ENCODE results near the gene TMOD1. TPM values are rescaled to one million over a fixed set of nuclear protein-coding genes. Genes with fewer than 3 reads are reported as not detected.

The TMOD1 gene
- total and polyA plus RNA-seq, 2 of the 13 experiments (the other 11 are each of a cell fraction or from before 2014, with no cell fraction given) = 0.04 to 0.07 TPM

DNA sequence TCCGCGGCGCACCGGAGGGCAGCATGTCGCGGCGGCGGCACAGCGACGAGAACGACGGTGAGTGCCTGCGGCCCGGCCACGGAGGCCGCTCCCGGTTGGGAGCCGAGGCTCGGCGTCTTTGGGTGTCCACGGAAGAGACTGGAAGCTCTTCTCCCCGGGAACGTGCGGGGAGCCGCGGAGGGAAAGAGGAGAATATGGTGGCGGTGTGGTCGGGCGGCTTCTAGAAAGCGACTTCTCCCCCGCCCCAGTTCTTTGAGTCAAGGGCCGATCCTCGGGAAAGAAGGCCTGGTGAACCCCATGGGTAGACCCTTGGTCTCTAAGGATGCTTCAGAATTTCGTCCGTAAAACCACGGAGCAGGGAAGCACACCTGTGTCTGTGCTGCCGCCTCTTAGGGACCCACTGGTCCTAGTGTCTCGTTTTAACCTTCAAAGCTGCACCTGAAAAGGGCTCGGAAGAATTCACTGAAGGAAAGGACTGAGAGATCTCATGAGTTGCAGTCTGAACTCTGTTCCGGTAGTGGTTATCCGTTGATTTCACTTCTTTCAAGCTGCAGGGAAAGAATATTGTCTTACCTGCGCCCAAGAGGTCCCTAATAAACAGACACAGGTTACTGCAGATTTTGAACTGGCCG, 132.5 kb downstream of the TMOD1 start (continued):
- 0 out of 2 replicates have a peak, but pooled peaks have one; percentile 54 for TF ChIP-seq ZNF337 (CRISPR knock-in tag; IDR thresholded peaks at IDR 0.05; ENCODE audit: borderline replicate concordance, low read depth)
- TF ChIP-seq RFX5 (IDR thresholded peaks at IDR 0.05; ENCODE audit: low read depth, low read length) = no peak
- no peak for TF ChIP-seq ZSCAN5A (CRISPR knock-in tag; IDR thresholded peaks at IDR 0.05; ENCODE audit: borderline replicate concordance)
- no peak for TF ChIP-seq EHMT2 (IDR thresholded peaks at IDR 0.05; ENCODE audit: borderline replicate concordance, low read depth, low read length)
- no peak for TF ChIP-seq ARNT (IDR thresholded peaks at IDR 0.05)
- no peak for TF ChIP-seq GRHL1 (CRISPR knock-in tag; conservative IDR thresholded peaks at IDR 0.05)
- TF ChIP-seq HMG20B (CRISPR knock-in tag; conservative IDR thresholded peaks at IDR 0.05) = no peak
- no peak for TF ChIP-seq ZNF672 (CRISPR knock-in tag; IDR thresholded peaks at IDR 0.05)
- TF ChIP-seq ZBTB34 (CRISPR knock-in tag; IDR thresholded peaks at IDR 0.05) = no peak
- no peak for TF ChIP-seq PRPF4 (IDR thresholded peaks at IDR 0.05; ENCODE audit: low read depth, low read length, poor library complexity, severe bottlenecking)
- peak; percentile 39; the same call in 1 of the 2 replicates for TF ChIP-seq MAX (IDR thresholded peaks at IDR 0.05)
- no peak; the same call in 1 of the 2 replicates for TF ChIP-seq SMAD3 (CRISPR knock-in tag; IDR thresholded peaks at IDR 0.05)
- no peak for TF ChIP-seq ZNF691 (CRISPR knock-in tag; IDR thresholded peaks at IDR 0.05; ENCODE audit: borderline replicate concordance, low read depth)
- no peak for TF ChIP-seq ZNF138 (CRISPR knock-in tag; IDR thresholded peaks at IDR 0.05; ENCODE audit: low read depth)
- TF ChIP-seq, protein P1, sequence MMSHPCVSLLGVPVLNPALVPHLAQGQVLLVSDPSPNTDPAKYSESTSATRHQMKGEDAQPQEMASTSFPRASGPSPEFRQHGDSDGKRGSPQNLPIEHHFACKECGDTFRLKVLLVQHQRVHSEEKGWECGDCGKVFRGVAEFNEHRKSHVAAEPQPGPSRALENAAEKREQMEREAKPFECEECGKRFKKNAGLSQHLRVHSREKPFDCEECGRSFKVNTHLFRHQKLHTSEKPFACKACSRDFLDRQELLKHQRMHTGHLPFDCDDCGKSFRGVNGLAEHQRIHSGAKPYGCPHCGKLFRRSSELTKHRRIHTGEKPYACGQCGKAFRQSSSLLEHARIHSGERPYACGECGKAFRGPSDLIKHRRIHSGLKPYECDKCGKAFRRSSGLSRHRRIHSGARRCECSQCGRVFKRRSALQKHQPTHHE (CRISPR knock-in tag; IDR thresholded peaks at IDR 0.05; ENCODE audit: borderline replicate concordance) = no peak
- no peak for TF ChIP-seq RBM22 (optimal IDR thresholded peaks at IDR 0.05; ENCODE audit: low read length)
- TF ChIP-seq PRMT3 (CRISPR knock-in tag; IDR thresholded peaks at IDR 0.05; ENCODE audit: borderline replicate concordance, low read depth) = no peak
- TF ChIP-seq ZNF136 (CRISPR knock-in tag; IDR thresholded peaks at IDR 0.05; ENCODE audit: low read depth) = no peak
- no peak for TF ChIP-seq ZBTB1 (CRISPR knock-in tag; IDR thresholded peaks at IDR 0.05; ENCODE audit: borderline replicate concordance)
- no peak for TF ChIP-seq RORA (CRISPR knock-in tag; IDR thresholded peaks at IDR 0.05)
- TF ChIP-seq HNRNPLL (IDR thresholded peaks at IDR 0.05; ENCODE audit: low read depth, low read length, poor library complexity, severe bottlenecking) = no peak
